ENCODE data around the gene EYA2.

Gene EYA2

DNA sequence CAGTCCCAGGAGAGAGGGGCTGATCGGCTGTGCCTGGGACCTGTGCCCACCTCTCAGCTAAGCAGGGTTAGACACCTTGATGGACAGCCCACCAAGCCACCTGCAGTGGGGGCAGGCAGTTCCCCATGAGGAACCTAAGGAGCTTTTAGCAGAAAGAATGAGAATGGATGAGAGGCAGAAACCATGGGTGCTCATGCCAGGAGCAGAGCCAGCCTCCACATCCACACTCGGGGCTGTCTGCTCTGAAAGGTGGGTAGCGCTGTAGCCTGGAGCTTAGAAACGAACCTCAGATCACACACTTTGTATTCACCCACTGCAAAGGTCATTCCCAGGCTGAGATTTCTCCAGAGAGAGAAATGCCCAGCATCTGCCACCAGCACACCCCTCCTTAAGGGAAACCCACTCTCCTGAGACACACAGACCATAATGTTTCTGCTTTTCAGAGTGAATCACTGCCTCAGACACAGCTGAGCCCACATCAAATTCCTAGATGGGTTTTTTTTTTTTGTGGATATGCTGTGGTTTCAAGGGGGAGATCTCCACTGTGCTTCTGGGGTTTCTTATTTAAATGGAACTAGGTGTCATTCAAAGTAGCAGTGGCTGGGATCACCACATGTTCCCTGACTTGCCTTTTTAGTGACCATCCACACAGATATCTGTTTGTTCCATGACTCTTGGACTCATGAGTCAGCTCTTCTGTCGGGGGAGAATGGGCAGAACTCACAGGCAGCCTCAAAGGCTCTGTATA lies 218.9 kb downstream of the EYA2 start:
- POLR2A ChIA-PET = no interaction called here
- DNase-seq (ENCODE audit: extremely low spot score) = no peak
- TF ChIP-seq LEF1 (IDR thresholded peaks at IDR 0.05; ENCODE audit: borderline replicate concordance) (no peak), ARNT (IDR thresholded peaks at IDR 0.05) (no peak), ELF4 (IDR thresholded peaks at IDR 0.05) (no peak), CTBP1 (IDR thresholded peaks at IDR 0.05; ENCODE audit: borderline replicate concordance) (no peak), L3MBTL2 (conservative IDR thresholded peaks at IDR 0.05) (no peak), TARDBP (IDR thresholded peaks at IDR 0.05) (no peak), FOXK2 (IDR thresholded peaks at IDR 0.05) (no peak), FOXA1 (IDR thresholded peaks at IDR 0.05) (no peak), HDGF (IDR thresholded peaks at IDR 0.05; ENCODE audit: borderline replicate concordance) (no peak), BHLHE40 (IDR thresholded peaks at IDR 0.05; ENCODE audit: borderline replicate concordance) (no peak), SUZ12 (IDR thresholded peaks at IDR 0.05) (no peak), SP1 (IDR thresholded peaks at IDR 0.05) (no peak), NFRKB (IDR thresholded peaks at IDR 0.05) (no peak), FOXM1 (IDR thresholded peaks at IDR 0.05; ENCODE audit: borderline replicate concordance) (no peak)
- CTCF ChIA-PET = interaction anchor here (0.7 kb wide), 1 partner anchor 83 kb away, joined by 3 read pairs; no protein-coding TSS in a partner anchor

- DNase-seq (ENCODE audit: extremely low spot score) = no peak
- TF ChIP-seq NFRKB (IDR thresholded peaks at IDR 0.05) (no peak), SUZ12 (IDR thresholded peaks at IDR 0.05) (no peak)
- ChIA-PET POLR2A (no interaction called here), CTCF (no interaction called here)
Measured at GRCh38 chr20:47115694-47116093, 221.1 kb downstream of the EYA2 start.

- TF ChIP-seq FOXM1 (IDR thresholded peaks at IDR 0.05; ENCODE audit: borderline replicate concordance) (no peak), ZNF384 (IDR thresholded peaks at IDR 0.05) (no peak), SUZ12 (IDR thresholded peaks at IDR 0.05) (no peak), NFRKB (IDR thresholded peaks at IDR 0.05) (no peak), TARDBP (IDR thresholded peaks at IDR 0.05) (no peak), FOXK2 (IDR thresholded peaks at IDR 0.05) (no peak), LEF1 (IDR thresholded peaks at IDR 0.05; ENCODE audit: borderline replicate concordance) (no peak), BHLHE40 (IDR thresholded peaks at IDR 0.05; ENCODE audit: borderline replicate concordance) (no peak), ELF4 (IDR thresholded peaks at IDR 0.05) (no peak), ARNT (IDR thresholded peaks at IDR 0.05) (no peak), SP1 (IDR thresholded peaks at IDR 0.05) (no peak), FOXA1 (IDR thresholded peaks at IDR 0.05) (no peak), CTBP1 (IDR thresholded peaks at IDR 0.05; ENCODE audit: borderline replicate concordance) (no peak)
- TF ChIP-seq, protein P1, sequence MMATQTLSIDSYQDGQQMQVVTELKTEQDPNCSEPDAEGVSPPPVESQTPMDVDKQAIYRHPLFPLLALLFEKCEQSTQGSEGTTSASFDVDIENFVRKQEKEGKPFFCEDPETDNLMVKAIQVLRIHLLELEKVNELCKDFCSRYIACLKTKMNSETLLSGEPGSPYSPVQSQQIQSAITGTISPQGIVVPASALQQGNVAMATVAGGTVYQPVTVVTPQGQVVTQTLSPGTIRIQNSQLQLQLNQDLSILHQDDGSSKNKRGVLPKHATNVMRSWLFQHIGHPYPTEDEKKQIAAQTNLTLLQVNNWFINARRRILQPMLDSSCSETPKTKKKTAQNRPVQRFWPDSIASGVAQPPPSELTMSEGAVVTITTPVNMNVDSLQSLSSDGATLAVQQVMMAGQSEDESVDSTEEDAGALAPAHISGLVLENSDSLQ (IDR thresholded peaks at IDR 0.05) = no peak
- ChIA-PET POLR2A (no interaction called here), CTCF (interaction anchor here (0.5 to 0.6 kb wide), 2 partner anchors 268 to 546 kb away, joined by 3 to 4 read pairs; no protein-coding TSS in a partner anchor)
- no peak for DNase-seq (ENCODE audit: extremely low spot score)
Measured at GRCh38 chr20:47117371-47117770, 222.7 kb downstream of the EYA2 start.

- no peak for DNase-seq (ENCODE audit: extremely low spot score)
- TF ChIP-seq TARDBP (IDR thresholded peaks at IDR 0.05) (no peak), FOXM1 (IDR thresholded peaks at IDR 0.05; ENCODE audit: borderline replicate concordance) (no peak), FOXK2 (IDR thresholded peaks at IDR 0.05) (no peak), NFRKB (IDR thresholded peaks at IDR 0.05) (no peak), ELF4 (IDR thresholded peaks at IDR 0.05) (no peak), ZNF384 (IDR thresholded peaks at IDR 0.05) (no peak), ARNT (IDR thresholded peaks at IDR 0.05) (no peak), SP1 (IDR thresholded peaks at IDR 0.05) (no peak), L3MBTL2 (conservative IDR thresholded peaks at IDR 0.05) (no peak)
- TF ChIP-seq, protein P1 (IDR thresholded peaks at IDR 0.05) = no peak
- POLR2A ChIA-PET = no interaction called here
- CTCF ChIA-PET = interaction anchor here (0.5 to 0.7 kb wide), 2 partner anchors 19 to 268 kb away, joined by 3 to 4 read pairs; no protein-coding TSS in a partner anchor
Measured at GRCh38 chr20:47117773-47118172, 223.1 kb downstream of the EYA2 start.

GRCh38 chr20:47118206-47118605 lies 223.6 kb downstream of the EYA2 start:
- CTCF ChIA-PET = interaction anchor here (0.7 kb wide), 1 partner anchor 18 kb away, joined by 3 read pairs; no protein-coding TSS in a partner anchor
- DNase-seq (ENCODE audit: extremely low spot score) = no peak
- POLR2A ChIA-PET = no interaction called here
- TF ChIP-seq SUZ12 (IDR thresholded peaks at IDR 0.05) (no peak), ZNF384 (IDR thresholded peaks at IDR 0.05) (no peak), FOXA1 (IDR thresholded peaks at IDR 0.05) (no peak)

DNA sequence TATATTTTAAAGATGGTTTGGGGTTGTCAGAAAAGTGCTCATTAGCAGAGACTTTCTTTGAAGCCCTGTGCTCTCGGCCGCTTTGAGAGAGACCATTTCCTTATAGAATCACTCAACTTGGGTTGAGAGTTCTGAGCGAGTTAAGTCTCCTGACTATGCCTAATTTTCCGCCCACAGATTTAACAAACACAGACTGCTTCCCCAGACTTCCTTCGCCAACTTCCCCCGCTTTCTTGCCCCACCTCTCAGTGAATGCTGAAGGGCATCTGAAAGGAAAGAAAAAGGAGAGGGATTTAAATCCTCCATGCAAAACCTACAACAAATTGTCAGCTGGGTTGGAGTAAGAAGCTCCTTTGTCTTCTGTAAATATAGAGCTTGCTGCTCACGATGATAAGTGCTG lies 224.0 kb downstream of the EYA2 start:
- POLR2A ChIA-PET = no interaction called here
- CTCF ChIA-PET = no interaction called here
- no peak for TF ChIP-seq L3MBTL2 (conservative IDR thresholded peaks at IDR 0.05)
- TF ChIP-seq LEF1 (IDR thresholded peaks at IDR 0.05; ENCODE audit: borderline replicate concordance) = no peak
- no peak for TF ChIP-seq SUZ12 (IDR thresholded peaks at IDR 0.05)
- no peak for TF ChIP-seq FOXA1 (IDR thresholded peaks at IDR 0.05)
- no peak for TF ChIP-seq SP1 (IDR thresholded peaks at IDR 0.05)
- no peak for TF ChIP-seq CTBP1 (IDR thresholded peaks at IDR 0.05; ENCODE audit: borderline replicate concordance)
- no peak for TF ChIP-seq HDGF (IDR thresholded peaks at IDR 0.05; ENCODE audit: borderline replicate concordance)
- TF ChIP-seq FOXK2 (IDR thresholded peaks at IDR 0.05) = no peak
- no peak for TF ChIP-seq NFRKB (IDR thresholded peaks at IDR 0.05)
- no peak for TF ChIP-seq ELF4 (IDR thresholded peaks at IDR 0.05)
- no peak for DNase-seq (ENCODE audit: extremely low spot score)

- CTCF ChIA-PET = interaction anchor here (0.6 kb wide), 1 partner anchor 138 kb away, joined by 3 read pairs; no protein-coding TSS in a partner anchor
- TF ChIP-seq NFRKB (IDR thresholded peaks at IDR 0.05) (no peak), LEF1 (IDR thresholded peaks at IDR 0.05; ENCODE audit: borderline replicate concordance) (no peak), SUZ12 (IDR thresholded peaks at IDR 0.05) (no peak), FOXA1 (IDR thresholded peaks at IDR 0.05) (no peak), CTBP1 (IDR thresholded peaks at IDR 0.05; ENCODE audit: borderline replicate concordance) (no peak), ELF4 (IDR thresholded peaks at IDR 0.05) (no peak), SP1 (IDR thresholded peaks at IDR 0.05) (no peak), ARNT (IDR thresholded peaks at IDR 0.05) (no peak), BHLHE40 (IDR thresholded peaks at IDR 0.05; ENCODE audit: borderline replicate concordance) (no peak), HDGF (IDR thresholded peaks at IDR 0.05; ENCODE audit: borderline replicate concordance) (no peak)
- TF ChIP-seq, protein P1 (IDR thresholded peaks at IDR 0.05) = no peak
- DNase-seq (ENCODE audit: extremely low spot score) = no peak
Measured at GRCh38 chr20:47120346-47120936, 225.8 kb downstream of the EYA2 start.

More at GRCh38 chr20:47120346-47120936, 225.8 kb downstream of the EYA2 start:
- POLR2A ChIA-PET = no interaction called here

Measured in HEK293T (cell line).